Adrenal gland (tissue), 5 donors: ENCODE results near the gene CD24.
"Not testable (repeated sequence)": the region's sequence is repeated elsewhere in the genome, so short reads cannot be mapped to it uniquely, and the experiment has no call there.

Source experiments
- POLR2A ChIP-seq, 2 donors: fragments of 450-650 bp; IDR thresholded peaks; one replicate each; pipeline ENCODE4 v1.6.1; 2017; ENCODE audit warnings: antibody characterized with exemption in 2 of 2, mild to moderate bottlenecking in 2 of 2, moderate library complexity in 1 of 2
- TF ChIP-seq, protein P1 (sequence below), 6 experiments: fragments of 450-650 bp in 4 of 6; fragments of 200-600 bp in 2 of 6; sonication (generic) in 1 of 6; IDR thresholded peaks; 1 replicate in 5 of 6; 2 replicates in 1 of 6; pipeline versions ENCODE4 v1.5.1 to v1.8.0; 2016 to 2021; ENCODE audit warnings: antibody characterized with exemption in 6 of 6, mild to moderate bottlenecking in 2 of 6, moderate library complexity in 1 of 6
- donor health status: DM: no; HTN: no; CAD: no.

DNA sequence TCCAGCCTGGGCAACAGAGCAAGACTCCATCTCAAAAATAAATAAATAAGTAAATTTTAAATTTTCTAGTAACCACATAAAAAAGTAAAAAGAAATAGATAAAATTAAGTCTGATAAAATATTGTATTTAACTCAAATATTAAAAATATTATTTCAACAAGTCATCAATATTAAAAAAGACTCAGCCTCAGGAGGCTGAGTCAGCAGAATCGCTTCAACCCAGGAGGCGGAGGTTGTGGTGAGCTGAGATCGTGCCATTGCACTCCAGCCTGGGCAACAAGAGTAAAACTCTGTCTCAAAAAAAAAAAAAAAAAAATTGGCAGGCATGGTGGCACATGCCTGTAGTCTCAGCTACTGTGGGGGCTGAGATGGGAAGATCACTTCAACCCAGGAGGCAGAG, 15.2 kb upstream of the CD24 start:
- TF ChIP-seq, protein P1, sequence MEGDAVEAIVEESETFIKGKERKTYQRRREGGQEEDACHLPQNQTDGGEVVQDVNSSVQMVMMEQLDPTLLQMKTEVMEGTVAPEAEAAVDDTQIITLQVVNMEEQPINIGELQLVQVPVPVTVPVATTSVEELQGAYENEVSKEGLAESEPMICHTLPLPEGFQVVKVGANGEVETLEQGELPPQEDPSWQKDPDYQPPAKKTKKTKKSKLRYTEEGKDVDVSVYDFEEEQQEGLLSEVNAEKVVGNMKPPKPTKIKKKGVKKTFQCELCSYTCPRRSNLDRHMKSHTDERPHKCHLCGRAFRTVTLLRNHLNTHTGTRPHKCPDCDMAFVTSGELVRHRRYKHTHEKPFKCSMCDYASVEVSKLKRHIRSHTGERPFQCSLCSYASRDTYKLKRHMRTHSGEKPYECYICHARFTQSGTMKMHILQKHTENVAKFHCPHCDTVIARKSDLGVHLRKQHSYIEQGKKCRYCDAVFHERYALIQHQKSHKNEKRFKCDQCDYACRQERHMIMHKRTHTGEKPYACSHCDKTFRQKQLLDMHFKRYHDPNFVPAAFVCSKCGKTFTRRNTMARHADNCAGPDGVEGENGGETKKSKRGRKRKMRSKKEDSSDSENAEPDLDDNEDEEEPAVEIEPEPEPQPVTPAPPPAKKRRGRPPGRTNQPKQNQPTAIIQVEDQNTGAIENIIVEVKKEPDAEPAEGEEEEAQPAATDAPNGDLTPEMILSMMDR (IDR thresholded peaks at IDR 0.05), result not testable (repeated sequence)
- not testable (repeated sequence) for TF ChIP-seq POLR2A (IDR thresholded peaks at IDR 0.05)
